ENCODE results near the gene NME9.

NME9 gene

DNA sequence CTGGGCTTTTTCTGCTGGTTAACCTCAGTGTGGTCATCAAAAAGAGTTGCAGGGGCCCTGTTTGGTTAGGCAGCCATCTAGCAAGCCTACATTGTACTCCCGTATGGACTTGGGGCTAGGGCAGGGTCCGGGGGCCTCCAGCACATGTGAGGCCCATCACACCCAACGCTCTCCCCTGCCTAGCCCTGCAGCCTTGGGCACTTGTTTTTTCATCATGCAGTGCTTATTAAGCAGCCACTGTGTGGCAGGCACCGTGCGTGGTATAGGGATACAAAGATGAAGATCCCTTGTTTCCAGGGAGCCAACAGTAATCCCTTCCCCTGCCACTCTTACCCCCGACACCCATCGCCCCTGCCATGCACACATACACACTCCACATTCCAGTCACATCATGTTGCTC, 32.9 kb upstream of the NME9 start:
- no peak for DNase-seq (ENCODE audit: low read depth, low spot score)

DNA sequence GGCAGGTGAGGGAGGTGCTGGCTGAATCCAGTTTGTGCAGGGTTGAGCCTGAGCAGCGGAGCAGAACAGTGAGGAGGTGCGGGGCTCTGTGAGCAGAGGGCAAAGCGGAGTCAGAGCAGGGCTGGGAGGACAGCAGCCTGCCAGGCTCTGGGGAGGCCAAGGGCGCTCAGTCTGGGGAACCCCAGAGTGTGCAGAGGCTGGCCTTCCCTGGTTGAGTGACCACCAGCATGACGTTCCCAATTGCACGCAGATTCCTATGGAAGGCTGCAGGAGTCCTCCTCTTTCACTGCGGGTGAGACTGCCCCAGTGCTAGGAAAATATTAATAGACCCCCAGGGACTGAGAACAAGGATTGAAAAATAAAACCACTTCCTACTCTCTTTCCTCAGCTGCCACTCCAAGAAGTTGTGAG, 31.9 kb upstream of the NME9 start:
- no peak for DNase-seq (ENCODE audit: low read depth, low spot score)

DNA sequence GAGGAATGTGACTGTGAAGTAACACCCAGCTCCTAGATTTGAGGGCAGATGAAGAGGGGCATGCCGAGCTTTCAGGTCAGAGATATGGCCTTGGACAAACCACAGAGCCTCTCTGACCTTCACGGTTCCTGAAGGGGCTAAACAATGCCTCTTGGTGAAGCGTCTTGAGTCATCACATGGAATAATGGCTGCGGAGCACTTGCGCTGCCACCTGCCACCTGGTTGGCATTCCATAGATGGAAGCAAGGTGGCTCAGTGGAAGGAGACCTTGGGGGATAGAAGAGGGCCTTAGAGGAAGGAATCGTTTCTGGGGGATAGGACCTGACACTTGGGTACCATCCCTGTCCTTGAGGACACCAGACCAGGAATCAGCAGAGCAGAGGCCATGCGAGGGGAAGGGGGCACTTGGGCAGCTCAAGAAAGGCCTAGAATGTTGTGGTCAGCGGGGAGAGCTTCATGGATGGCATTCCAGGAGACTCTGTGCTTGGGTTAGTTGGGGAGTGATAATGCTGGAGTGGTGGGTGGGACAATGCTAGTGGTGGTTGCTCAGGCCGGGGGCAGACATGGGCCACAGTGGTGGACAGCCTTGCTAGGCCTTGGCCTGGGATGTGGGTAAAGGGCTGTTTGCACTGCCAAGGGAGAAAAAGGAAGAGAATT, 31.3 kb upstream of the NME9 start:
- no peak for DNase-seq (ENCODE audit: low read depth, low spot score)

DNA sequence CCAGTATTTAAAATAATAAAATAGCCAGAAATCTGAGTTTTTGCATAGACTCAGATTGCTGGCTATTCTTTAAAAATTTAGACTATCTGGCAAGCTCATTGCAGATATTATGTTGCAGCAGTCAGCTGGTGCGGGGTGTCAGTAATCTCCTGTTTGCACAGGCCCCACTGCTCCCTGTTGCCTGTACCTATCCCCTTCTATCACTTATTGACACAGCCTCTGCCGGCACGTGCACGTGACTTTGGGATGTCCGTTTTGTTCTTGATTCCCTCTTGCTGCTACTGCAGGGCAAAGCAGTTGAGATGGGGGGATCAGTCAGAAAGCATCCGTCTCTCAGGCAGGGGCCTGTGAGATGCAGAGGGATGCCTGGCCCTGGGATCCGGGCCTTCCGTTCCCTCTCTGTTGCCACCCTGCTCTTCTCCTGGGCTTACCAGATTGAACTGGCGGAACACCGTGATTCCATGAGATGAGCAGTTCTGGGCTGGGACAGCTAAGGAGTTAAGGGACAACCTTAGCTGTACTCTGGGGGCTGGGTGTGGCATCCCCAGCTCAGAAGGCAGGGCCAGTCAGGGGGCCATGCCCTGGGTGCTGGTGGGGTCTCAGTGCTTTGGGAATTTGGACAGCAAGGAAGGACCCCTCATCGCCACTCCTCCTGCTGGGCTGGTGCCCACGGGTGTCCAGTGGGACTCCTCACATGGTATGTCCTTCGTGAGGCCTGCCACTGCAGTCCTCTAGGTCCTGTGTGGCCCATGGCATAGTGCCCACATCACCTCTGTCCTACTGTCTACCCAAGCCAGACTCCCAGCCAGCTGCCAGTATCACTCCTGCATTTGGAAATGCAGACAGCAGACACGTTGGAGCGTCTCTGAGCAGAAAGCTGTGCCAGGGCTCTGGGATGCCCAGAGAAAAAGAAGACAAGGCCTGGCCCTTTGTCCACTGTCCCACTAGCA, 30.5 kb upstream of the NME9 start:
- DNase-seq (ENCODE audit: low read depth, low spot score), result no peak

DNA sequence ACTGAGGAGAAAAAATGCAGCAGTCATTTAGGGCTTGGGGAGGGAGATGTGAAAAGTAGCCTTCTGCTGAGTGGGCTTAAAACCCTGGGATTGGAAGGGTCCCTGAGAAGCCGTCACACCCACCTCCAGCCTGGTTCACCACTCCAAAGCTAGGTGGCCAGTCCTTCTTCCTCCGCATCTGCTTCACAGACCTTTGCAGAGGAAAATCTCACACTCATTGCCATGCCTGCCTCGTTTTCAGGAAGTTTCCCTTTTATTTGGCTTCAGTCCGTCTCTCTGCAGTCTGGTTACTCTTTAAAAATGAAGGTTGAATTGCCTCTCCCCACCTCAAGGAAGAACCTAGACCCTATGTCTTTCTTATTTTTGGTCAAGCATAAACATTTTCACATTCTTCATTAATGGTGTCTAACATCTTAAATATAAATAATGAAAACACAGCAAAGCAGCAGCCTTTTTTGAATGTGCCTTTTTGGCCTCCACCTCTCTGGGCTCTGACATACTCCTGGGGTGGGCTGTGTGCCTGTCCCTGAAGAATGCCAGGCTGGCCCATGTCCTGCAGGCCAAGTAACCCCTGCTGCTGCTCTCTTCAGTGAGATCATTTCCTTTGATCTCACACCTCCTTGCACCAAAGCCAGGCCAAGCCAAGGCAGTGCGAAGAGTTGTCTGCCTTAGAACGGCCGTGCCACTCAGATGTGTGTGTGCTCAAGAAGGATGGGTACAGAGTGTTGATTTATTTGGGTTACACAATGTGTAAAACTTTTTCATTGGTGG, 29.7 kb upstream of the NME9 start:
- DNase-seq (ENCODE audit: low read depth, low spot score), result no peak

DNA sequence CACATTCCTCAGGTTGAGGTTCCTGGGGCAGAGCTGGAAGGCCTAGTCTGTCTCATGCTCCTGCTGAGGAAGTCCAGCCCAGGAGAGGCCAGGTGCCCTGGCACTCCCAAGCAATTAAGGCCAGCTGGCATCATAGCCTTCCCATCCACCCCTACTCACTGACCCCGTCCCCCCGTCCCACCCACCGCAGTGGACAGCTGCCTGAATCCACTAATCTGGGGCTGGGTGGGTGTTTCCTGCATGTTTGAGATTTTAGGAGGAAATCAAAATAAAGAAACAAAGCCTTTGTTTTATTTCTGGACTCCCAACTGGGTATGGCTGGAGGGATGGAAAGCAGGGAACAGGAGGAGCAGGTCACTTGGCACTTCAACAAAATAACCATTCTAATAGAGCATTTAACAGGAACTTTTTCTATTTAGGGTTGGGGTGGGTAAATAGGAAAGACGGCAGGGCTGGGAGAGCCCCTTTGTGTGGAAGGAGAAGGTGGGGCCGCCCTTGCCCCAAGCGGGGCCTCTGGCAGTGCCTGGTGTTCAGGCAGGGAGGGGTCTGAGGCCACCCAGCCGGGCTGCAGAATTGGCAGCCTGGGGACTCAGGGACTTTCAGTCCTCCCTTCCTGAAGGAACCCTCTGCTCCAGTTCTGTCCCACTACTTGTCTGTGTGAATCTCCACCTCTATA, 27.2 kb upstream of the NME9 start:
- DNase-seq (ENCODE audit: low read depth, low spot score), result no peak

DNA sequence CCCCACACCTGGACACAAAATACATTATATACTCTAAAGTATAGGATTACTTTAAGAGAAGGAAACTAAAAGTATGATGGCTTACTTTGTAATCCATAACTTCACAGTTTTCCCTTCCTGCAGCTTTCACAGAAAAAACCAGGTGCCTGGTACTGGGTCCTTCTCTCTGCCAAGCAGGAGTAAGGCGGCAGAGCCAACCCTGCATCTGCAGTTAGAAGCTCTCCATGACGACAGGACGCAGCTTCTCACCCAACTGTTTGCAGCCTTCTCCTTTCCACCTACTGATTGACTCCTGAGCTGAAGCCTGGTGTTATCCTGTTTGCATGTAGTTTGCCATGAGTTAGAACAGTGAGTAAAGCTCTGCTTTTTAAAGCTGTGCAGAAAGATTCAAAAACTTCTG, 25.4 kb upstream of the NME9 start:
- no peak for DNase-seq (ENCODE audit: low read depth, low spot score)

DNA sequence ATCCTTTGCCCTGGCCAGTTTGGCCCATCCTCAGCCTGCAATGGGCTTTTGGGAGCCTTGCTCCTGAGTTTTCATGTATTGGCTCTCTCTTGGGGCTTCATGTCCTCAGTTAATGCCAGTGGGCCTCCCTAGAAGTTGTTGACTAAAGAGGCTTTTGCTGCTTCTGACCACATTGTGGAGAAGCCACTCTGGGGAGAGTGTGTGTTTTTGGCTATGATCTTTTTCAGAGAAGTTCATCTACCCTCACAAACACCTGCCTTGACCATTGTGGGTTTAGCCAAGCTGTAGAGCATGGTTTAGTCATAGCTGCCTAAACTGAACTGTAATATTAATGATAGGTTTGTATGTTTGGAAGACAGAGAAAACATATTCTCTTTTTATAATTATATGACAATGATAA, 24.7 kb upstream of the NME9 start:
- no peak for DNase-seq (ENCODE audit: low read depth, low spot score)

DNA sequence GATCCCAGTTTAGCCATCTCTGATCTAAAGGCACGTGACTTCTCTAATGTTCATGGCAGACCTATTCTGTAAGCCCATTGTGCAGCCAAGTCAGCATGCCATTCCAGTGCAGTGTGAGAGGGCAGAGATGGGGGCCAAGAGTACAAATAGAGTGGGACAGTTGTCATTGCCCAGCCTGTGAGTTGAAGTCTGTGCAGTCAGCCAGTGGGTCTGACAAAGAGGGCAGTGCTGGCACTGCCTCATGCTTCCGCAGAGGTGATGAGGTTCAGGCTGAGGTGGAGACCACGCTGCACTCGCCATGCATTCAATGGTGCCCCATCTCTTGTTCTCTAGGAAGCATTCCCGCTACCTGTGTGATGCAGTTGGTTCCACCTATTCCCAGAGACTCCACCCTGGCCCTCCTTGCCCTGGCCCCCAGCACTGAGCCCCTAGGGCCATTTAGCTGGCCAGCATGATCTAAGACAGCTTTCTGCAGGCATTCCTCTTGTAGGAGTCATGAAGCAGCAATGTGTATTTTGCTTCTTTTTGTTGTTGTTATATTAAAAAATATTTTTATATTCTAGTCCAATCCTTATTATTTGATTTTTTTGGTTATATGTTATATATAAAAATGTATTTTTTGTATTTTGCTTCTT, 22.4 kb upstream of the NME9 start:
- no peak for DNase-seq (ENCODE audit: low read depth, low spot score)

DNA sequence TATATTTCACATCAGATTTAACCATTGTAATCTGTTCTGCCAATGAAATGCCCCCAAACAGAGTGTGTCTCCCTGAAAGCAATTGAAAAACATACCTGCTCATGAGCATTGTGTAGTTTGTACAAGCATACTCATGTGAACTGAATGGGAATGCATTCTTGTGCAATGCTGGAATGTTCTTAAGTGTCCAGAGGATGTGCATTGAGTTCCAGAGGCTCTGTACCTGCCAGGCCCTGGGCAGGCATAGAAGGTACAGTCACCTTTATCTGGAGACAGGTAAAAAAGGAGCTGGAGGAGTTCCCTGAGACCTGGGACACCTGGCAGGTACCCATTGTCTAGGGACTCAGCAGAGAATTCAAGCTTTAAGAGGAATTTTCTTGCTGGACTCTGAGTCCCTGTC, 21.5 kb upstream of the NME9 start:
- no peak for DNase-seq (ENCODE audit: low read depth, low spot score)

DNA sequence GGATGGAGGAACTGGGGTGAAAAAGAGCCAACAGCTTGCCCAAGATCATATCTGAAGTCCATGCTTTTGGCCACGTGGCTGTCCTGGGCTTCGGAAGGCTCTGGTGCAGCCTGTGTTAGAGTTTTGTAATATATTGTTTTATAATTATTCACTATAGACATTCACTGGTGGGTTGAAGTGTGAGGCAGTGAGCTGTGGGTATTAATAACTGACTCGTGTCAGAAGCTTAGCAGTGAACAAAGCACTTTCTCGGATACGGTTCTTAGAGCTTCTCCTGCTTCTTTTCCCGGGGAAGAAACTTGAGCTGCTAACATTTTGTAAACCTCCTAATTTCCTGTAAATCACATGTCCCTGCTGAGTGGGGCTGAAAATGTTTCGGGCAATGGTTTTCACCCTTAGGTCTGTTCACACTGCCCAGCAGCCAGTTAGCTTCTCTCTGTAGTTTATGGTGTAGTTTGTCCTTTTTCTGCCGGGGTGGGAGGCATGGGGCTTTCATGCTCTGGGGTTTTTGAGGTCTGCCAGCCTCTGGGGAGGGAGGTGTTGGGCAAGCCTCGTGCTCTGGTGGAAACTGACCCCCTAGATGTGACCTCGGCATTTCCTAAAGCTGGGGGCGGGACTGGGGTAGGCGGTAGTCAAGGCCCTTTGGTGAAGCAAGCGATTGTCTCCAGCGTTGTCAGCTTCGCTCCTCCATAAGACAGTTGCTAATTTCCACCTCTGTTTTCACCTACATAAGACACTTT, 20.4 kb upstream of the NME9 start:
- no peak for DNase-seq (ENCODE audit: low read depth, low spot score)

DNA sequence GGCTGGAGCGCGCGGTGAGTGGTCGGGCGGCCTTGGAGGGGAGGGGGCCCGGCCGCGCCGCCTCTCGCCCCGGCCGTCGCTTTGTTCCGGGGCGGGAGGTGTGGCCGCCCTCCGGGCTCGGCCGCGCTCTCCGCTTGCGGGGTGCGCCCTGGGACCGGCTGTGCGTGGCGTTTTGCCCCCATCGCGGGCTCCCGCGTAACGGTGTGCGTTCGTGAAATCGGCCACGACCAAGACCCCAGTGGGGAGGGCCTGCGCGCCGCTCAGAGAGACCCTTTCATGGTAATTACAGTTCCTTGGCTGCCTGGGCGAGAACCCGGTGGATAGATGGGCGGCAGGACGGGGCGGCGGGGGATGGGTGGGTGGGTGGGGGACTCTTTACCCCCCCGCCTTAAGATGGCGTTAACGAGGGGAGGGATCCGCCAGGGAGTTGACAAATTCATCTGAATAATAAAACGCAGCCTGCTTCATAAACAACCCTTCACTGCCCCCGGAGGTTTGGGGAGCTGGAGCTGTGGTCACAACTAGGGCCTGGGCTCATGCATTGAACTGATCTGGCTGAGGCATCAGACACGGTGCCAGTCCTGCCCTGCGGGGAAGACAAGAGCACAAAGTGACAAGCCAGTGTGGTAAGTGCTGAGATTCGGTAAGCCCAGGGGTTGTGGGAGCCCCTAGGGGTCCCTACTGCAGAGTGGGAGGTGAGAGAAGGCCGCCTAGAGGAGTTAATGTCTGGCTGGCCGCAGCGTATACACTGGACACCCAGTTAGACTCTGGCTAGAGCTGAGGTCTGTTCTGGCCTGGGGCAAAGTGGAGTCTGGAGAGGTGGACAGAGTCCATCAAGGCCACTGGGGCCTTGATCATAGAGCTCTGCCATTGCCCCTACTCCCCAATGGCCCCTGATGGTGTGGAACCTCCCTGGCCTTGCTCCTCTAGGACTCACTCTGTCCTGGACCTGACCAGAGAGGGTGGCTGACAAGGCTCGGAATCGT, 19.4 kb upstream of the NME9 start:
- no peak for DNase-seq (ENCODE audit: low read depth, low spot score)

DNA sequence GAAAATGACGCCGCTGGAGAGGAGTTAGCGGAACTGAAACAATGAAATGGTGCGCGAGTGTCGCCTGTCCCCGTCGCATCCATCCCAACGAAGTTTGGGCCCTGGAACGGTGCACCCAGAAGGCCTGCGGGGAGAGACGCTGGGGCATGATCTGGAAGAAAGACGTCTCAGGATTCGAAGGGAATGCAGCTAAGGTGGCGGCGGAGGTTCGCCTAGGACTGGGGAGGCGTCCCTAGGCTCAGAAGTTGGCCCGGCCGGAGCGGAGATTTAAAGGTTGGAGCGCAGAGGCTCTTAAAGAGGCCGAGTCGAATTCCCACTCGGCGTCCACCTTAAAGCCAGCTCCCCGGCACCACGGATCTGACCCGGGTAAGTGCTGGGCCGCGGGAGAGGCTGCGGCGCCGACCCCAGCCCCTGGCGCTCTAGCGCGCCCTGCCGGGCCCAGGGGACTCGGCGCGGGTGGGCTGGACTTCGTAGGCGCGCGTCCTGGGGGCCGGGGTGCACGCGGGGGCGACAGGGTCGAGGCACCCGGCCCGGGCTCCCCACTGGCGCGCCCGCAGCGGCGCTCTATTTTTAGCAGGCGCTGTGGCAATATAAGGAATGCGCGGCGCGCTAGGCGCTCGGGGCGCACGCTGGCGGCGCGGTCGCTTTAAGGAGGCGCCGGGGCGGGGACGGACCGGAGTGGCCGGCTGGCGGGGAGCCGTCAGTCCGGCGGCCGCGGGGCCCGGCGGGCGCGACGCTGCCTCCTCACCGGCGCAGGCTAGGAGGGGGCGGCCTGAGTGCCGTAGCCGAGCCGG, 18.5 kb upstream of the NME9 start, which contains the start of gene MRAS:
Gene MRAS, plus strand, starts transcription at position 620 of the 794 bp plus-strand sequence. CDS start 24,305 bp downstream, outside the sequence.
- DNase-seq (ENCODE audit: low read depth, low spot score), result no peak

DNA sequence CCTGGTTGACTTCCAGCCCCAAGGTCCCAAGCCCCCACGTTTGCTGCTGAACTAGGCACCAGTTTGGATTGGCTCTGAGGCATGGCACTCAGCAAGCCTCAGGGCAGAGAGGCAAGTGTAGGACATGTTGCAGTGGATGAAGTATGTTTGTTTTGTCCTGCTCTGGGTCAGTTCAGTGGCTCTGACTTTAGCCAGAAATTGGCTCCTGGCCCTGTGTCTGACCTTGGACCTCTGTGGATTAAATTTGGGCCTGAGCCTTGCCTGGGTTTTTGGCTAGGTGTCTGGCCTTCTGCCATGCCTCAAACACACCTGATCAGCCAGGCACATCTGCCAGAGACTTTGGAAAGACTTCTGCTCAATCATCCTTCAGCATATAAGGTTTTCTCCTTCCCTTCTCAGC, 15.1 kb upstream of the NME9 start:
- DNase-seq (ENCODE audit: low read depth, low spot score), result no peak

DNA sequence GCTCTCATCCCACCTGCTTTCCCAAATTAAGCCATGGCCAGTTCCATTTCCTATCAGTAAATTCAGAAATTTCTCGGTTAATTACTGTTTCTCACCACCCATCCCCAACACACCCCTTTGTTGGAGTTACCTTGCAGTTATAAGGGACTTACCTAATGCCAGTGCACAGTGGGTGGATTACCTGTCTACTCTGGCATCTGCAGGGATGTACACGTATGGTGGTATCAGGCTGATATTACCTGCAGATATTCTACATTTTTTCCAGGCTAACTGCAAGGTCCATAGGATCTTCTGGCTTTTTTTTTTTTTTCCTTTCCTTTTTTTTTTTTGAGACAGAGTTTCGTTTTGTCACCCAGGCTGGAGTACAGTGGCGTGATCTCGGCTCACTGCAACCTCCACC, 10.9 kb upstream of the NME9 start:
- DNase-seq (ENCODE audit: low read depth, low spot score), result no peak

DNA sequence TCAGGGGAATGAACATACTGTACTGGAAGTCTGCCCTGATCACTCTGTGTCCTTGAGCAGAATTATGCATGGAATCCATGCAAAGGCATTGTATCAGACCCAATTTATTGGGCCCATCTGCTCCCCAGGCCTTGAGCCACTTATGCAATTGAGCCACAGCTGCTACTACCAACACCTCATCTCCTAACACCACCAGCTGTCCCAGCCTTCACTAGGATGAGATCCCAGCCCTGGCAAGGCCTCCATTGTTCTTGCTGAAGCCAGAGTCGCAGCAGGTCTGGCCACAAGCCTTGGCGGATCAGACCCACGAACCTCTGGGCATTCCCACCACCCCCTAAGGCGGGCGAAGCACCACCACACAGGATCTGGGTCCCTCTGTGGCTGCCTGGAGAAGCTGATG, 9.2 kb upstream of the NME9 start:
- DNase-seq (ENCODE audit: low read depth, low spot score), result no peak

DNA sequence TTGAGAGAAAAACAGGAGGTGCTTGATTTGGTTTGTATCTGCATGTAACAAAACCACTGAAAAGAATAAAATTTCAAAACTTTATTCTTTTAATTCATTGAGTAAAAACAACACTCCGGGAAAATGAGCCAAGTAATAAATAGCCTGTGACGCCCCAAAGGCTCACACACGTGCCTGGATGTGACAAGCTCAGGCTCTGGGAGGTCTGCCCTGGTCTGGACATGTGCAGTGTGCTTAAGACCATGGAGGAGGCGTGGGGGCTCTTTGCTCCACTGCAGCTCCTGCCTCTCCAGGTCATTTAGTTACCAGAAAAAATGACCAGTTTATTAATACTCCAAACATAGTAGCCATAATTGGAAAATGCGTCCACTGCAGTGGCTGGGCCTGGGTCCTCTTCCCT, 8.6 kb upstream of the NME9 start:
- DNase-seq (ENCODE audit: low read depth, low spot score), result no peak

DNA sequence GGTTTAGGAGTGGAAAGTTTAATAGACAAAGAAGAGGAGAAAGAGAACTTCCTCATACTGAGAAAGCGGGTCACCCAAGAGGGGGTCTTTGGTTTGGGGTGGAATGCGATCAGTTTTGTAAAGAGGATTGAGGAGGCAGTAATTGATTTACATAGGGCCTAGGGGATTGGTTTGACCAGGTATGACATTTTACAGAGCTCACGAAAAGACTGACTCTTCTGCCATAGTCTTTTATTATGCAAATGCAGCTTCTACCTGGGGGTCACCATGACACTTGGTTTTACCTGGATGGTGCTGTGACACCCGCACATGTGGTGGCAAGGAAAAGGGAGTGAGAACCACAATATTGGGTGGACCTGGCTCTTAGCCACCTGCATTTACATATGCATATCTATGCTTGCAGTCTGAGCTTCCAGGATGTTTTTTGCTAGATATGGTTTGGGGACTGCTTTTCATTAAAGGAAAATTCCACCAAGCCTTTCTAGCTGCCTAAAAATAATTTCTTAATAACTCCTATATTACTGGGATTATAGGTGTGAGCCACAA, 6.9 kb upstream of the NME9 start:
- DNase-seq (ENCODE audit: low read depth, low spot score), result no peak
